HEK293 (cell line): Measurements from ENCODE around the gene PARPBP.
"Not testable (repeated sequence)": the region's sequence is repeated elsewhere in the genome, so short reads cannot be mapped to it uniquely, and the experiment has no call there.

Experiments
- CTCF ChIA-PET: fragments of 350-600 bp; formaldehyde crosslinking; extraction: SDS; loops from one replicate; lab custom pipeline; 2021; ENCODE audit warnings: antibody characterized with exemption; lab: Yijun Ruan, JAX
- POLR2A ChIA-PET: fragments of 300-600 bp; formaldehyde crosslinking; extraction: SDS; loops from one replicate; lab custom pipeline; 2020; ENCODE audit warnings: antibody characterized with exemption, inconsistent platforms; lab: Yijun Ruan, JAX
- H3K27ac ChIP-seq: fragments of 200-500 bp; sonication (Bioruptor generic); 2 replicates; pipeline ENCODE4 v1.5.1; 2014; ENCODE audit warnings: low read depth, low read length, control low read depth, inconsistent platforms; ENCODE audit errors: extremely low read depth
- H3K36me3 ChIP-seq, 2 experiments: fragments of 200-500 bp in 1 of 2; sonication (Bioruptor generic) in 1 of 2; 1 replicate in 1 of 2; 2 replicates in 1 of 2; pipeline ENCODE4 v1.5.1; 2014 to 2017; ENCODE audit warnings: inconsistent platforms in 2 of 2, low read length in 2 of 2; ENCODE audit not compliant: control insufficient read depth in 2 of 2, insufficient read depth in 1 of 2
- H3K4me1 ChIP-seq: fragments of 200-500 bp; sonication (Bioruptor generic); 2 replicates; pipeline ENCODE4 v1.5.1; 2014; ENCODE audit warnings: mild to moderate bottlenecking, low read length, inconsistent platforms; ENCODE audit not compliant: control insufficient read depth, insufficient read depth
- H3K4me3 ChIP-seq: 2 replicates; pipeline ENCODE4 v1.5.1; 2011; ENCODE audit warnings: low read depth, mild to moderate bottlenecking, control low read depth, low read length, moderate library complexity
- H3K9me3 ChIP-seq: fragments of 200-500 bp; sonication (Bioruptor generic); 2 replicates; pipeline ENCODE4 v1.5.1; 2014; ENCODE audit warnings: low read depth, low read length, inconsistent platforms; ENCODE audit not compliant: control insufficient read depth, insufficient read depth
- GLIS1 ChIP-seq: fragments of 450-650 bp; formaldehyde crosslinking; IDR thresholded peaks from 2 replicates; pipeline ENCODE4 v1.5.1; 2016; ENCODE audit warnings: missing biosample characterization, missing genetic modification characterization
- PRDM1 ChIP-seq: fragments of 450-650 bp; formaldehyde crosslinking; IDR thresholded peaks from 2 replicates; pipeline ENCODE4; 2016; ENCODE audit warnings: missing biosample characterization, missing genetic modification characterization
- WT1 ChIP-seq: fragments of 450-650 bp; formaldehyde crosslinking; IDR thresholded peaks from 2 replicates; pipeline ENCODE4 v1.5.1; 2016; ENCODE audit warnings: missing biosample characterization, missing genetic modification characterization
- ZNF10 ChIP-seq: fragments of 450-650 bp; formaldehyde crosslinking; IDR thresholded peaks from 2 replicates; pipeline ENCODE4 v1.5.1; 2017; ENCODE audit warnings: missing biosample characterization, missing genetic modification characterization
- ZNF302 ChIP-seq: fragments of 450-650 bp; formaldehyde crosslinking; IDR thresholded peaks from 2 replicates; pipeline ENCODE4 v1.5.1; 2016; ENCODE audit warnings: missing biosample characterization, missing genetic modification characterization, low read depth
- ZNF335 ChIP-seq: fragments of 450-650 bp; formaldehyde crosslinking; conservative IDR thresholded peaks from 2 replicates; pipeline ENCODE4 v1.5.1; 2016; ENCODE audit warnings: missing biosample characterization, missing genetic modification characterization
- ZNF558 ChIP-seq: fragments of 450-650 bp; formaldehyde crosslinking; IDR thresholded peaks from 2 replicates; pipeline ENCODE4 v1.5.1; 2016; ENCODE audit warnings: missing biosample characterization, missing genetic modification characterization
- ZNF664 ChIP-seq: fragments of 450-650 bp; formaldehyde crosslinking; IDR thresholded peaks from 2 replicates; pipeline ENCODE4 v1.5.1; 2016; ENCODE audit warnings: missing biosample characterization, missing genetic modification characterization
- TF ChIP-seq, protein P1 (sequence below): fragments of 450-650 bp; formaldehyde crosslinking; IDR thresholded peaks from 2 replicates; pipeline ENCODE4 v1.5.1; 2016; ENCODE audit warnings: missing biosample characterization, missing genetic modification characterization
- TF ChIP-seq, protein P2 (sequence below): fragments of 450-650 bp; formaldehyde crosslinking; IDR thresholded peaks from 2 replicates; pipeline ENCODE4 v1.5.1; 2017; ENCODE audit warnings: missing biosample characterization, missing genetic modification characterization
- TF ChIP-seq, protein P3 (sequence below): fragments of 450-650 bp; formaldehyde crosslinking; IDR thresholded peaks from 2 replicates; pipeline ENCODE4 v1.5.1; 2016; ENCODE audit warnings: missing biosample characterization, missing genetic modification characterization

PARPBP gene

DNA sequence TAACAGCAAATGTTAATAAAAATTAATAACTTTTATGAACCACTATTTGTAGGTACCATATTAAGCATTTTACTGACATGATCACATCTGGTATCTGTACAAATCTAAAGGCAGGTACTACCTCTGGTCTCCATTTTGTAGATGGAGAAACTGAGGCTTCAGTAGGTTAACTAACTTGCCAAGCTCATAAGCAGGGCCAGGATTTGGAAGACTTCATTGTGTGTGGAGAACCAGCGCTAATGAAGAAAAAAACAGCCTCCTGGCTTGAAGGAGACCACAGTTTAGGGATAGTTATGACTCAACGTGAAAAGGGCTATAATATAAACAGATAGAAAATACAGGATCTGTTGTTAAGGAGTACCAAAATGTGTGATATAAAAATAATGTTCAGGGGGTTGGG is 1.1 kb upstream of the PARPBP start (continued):
- TF ChIP-seq, protein P1, sequence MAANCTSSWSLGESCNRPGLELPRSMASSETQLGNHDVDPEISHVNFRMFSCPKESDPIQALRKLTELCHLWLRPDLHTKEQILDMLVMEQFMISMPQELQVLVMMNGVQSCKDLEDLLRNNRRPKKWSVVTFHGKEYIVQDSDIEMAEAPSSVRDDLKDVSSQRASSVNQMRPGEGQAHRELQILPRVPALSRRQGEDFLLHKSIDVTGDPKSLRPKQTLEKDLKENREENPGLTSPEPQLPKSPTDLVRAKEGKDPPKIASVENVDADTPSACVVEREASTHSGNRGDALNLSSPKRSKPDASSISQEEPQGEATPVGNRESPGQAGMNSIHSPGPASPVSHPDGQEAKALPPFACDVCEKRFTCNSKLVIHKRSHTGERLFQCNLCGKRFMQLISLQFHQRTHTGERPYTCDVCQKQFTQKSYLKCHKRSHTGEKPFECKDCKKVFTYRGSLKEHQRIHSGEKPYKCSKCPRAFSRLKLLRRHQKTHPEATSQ (tag by site-specific recombination) = no peak
- TF ChIP-seq ZNF302 (tag by site-specific recombination) (no peak), ZNF558 (tag by site-specific recombination) (no peak)
- TF ChIP-seq, protein P2, sequence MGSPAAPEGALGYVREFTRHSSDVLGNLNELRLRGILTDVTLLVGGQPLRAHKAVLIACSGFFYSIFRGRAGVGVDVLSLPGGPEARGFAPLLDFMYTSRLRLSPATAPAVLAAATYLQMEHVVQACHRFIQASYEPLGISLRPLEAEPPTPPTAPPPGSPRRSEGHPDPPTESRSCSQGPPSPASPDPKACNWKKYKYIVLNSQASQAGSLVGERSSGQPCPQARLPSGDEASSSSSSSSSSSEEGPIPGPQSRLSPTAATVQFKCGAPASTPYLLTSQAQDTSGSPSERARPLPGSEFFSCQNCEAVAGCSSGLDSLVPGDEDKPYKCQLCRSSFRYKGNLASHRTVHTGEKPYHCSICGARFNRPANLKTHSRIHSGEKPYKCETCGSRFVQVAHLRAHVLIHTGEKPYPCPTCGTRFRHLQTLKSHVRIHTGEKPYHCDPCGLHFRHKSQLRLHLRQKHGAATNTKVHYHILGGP = no peak

DNA sequence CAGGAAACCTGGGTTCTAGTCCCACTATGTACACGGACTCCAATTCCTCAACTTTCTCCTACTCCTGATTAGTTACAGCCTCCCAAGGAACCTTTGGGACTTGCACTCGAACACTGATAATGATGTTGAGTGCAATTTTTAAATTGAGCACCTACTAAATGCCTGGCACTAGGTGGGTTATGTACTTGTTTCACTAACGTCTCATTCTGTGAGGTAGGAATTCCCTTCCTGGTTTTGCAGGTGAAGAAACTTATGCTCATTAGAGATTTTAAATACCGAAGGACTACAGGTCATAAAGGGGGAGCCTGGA is 536 bp downstream of the PARPBP start:
- CTCF ChIA-PET = no interaction called here
- H3K36me3 ChIP-seq = peaks cover 31 to 42% of the 10 kb centered on the region in 2 experiments
- POLR2A ChIA-PET = interaction anchor here (0.8 to 1.4 kb wide), 3 partner anchors 9 to 22 kb away, joined by 3 to 5 read pairs (median 4); no protein-coding TSS in a partner anchor
- peak; percentile 75; the same call in 1 of the 2 replicates for TF ChIP-seq ZNF10 (tag by site-specific recombination)
- TF ChIP-seq PRDM1 (tag by site-specific recombination) = no peak
- TF ChIP-seq WT1 (tag by site-specific recombination) = no peak
- peak; percentile 95 for TF ChIP-seq ZNF664 (tag by site-specific recombination)
- TF ChIP-seq ZNF335 (tag by site-specific recombination) = peak; percentile 44; the same call in 1 of the 2 replicates
- H3K4me3 ChIP-seq = peak overlapping the region; percentile 98
- H3K9me3 ChIP-seq = no peaks in the 10 kb centered on the region
- H3K4me1 ChIP-seq = 0 out of 2 replicates have a peak, but pooled peaks cover 2% of the 10 kb centered on the region
- H3K27ac ChIP-seq = peak overlapping the region; percentile 70

DNA sequence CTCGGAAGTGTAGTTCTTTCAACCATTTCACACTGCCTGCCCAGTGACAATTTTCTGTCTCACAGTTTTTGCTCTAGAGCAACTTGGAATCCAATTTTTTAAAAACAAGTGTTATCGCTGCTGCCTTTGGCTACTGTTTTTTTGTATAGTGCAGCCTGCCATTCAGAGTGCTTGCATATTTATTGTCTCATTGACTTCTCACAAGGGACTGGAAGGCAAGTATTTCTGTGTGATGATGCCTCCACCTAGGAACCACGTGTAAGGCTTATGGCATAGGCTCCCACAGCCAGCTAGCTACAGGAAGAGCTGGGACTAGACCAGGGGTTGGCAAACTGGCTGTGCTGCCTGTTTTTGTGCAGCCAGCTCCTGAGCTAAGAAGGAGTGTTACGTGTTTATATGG is 903 bp downstream of the PARPBP start:
- POLR2A ChIA-PET = interaction anchor here (1.1 to 1.4 kb wide), 2 partner anchors 9 to 22 kb away, joined by 3 to 5 read pairs; no protein-coding TSS in a partner anchor
- peak overlapping the region; percentile 98 for H3K4me3 ChIP-seq
- peaks cover 27 to 42% of the 10 kb centered on the region in 2 experiments for H3K36me3 ChIP-seq
- TF ChIP-seq ZNF335 (tag by site-specific recombination) (peak; percentile 10; the same call in 1 of the 2 replicates), GLIS1 (tag by site-specific recombination) (no peak)
- TF ChIP-seq, all 188 proteins: peak for 1
- CTCF ChIA-PET = interaction anchor here (0.7 kb wide), 1 partner anchor 71 kb away, joined by 3 read pairs; no protein-coding TSS in a partner anchor
- 0 out of 2 replicates have a peak, but pooled peaks cover 2% of the 10 kb centered on the region for H3K4me1 ChIP-seq
- peak overlapping the region; percentile 70 for H3K27ac ChIP-seq
- H3K9me3 ChIP-seq = no peaks in the 10 kb centered on the region

DNA sequence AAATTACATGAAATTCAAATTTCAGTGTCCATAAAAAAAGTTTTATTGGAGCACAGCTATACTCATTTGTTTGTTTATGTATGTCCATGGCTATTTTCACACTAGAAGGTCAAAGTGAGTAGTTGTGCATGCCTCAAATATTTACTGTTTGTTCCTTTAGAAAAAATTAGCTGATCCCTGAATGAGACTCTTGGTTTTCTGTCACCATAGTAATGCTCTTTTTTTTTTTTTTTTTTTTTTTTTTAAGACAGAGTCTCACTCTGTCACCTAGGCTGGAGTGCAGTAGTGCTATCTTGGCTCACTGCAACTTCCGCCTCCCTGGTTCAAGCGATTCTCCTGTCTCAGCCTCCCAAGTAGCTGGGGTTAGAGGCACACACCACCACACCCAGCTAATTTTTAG is 1.3 kb downstream of the PARPBP start:
- CTCF ChIA-PET = interaction anchor here (0.7 to 0.9 kb wide), 2 partner anchors 70 to 347 kb away, joined by 3 read pairs; no protein-coding TSS in a partner anchor
- POLR2A ChIA-PET, H3K9me3 ChIP-seq, H3K4me1 ChIP-seq: not testable (repeated sequence)
- H3K4me3 ChIP-seq = peak overlapping the region; percentile 98
- H3K27ac ChIP-seq = peak overlapping the region; percentile 70; the same call in 1 of the 2 replicates
- H3K36me3 ChIP-seq = peaks cover 25 to 42% of the 10 kb centered on the region in 2 experiments
- TF ChIP-seq, protein P3, sequence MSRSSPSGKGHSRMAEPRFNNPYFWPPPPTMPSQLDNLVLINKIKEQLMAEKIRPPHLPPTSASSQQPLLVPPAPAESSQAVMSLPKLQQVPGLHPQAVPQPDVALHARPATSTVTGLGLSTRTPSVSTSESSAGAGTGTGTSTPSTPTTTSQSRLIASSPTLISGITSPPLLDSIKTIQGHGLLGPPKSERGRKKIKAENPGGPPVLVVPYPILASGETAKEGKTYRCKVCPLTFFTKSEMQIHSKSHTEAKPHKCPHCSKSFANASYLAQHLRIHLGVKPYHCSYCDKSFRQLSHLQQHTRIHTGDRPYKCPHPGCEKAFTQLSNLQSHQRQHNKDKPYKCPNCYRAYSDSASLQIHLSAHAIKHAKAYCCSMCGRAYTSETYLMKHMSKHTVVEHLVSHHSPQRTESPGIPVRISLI (tag by site-specific recombination) = 0 out of 2 replicates have a peak, but pooled peaks have one; percentile 67

DNA sequence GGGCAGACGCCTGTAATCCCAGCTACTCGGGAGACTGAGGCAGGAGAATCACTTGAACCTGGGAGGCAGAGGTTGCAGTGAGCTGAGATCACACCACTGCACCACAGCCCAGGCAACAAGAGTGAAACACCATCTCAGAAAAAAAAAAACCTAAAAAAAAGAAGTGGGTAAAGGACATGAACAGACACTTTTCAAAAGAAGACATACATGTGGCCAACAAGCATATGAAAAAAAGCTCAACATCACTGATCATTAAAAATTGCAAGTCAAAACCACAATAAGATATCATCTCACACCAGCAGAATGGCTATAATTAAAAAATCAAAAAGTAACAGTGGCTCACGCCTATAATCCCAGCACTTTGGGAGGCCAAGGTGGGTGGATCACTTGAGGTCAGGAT is 10.7 kb downstream of the PARPBP start:
- H3K4me1 ChIP-seq, H3K9me3 ChIP-seq, H3K27ac ChIP-seq, CTCF ChIA-PET, H3K4me3 ChIP-seq, POLR2A ChIA-PET: not testable (repeated sequence)
- peaks cover 30 to 41% of the 10 kb centered on the region in 2 experiments for H3K36me3 ChIP-seq
